Left colon (tissue), 2 donors: ENCODE results near the gene IL17RD. TPM values are rescaled to one million over a fixed set of nuclear protein-coding genes. Genes with fewer than 3 reads are reported as not detected.

Source experiments
- ATAC-seq: fragments of 200-7000 bp; cut with Tn5 transposase; one replicate; pipeline ENCODE4 v1.9.1; 2020; ENCODE audit warnings: mild to moderate bottlenecking, moderate library complexity
- DNase-seq, 2 donors: peaks; one replicate each; pipeline ENCODE4 v3.0.0-alpha.2; 2020
- intact Hi-C, 2 donors: fragments of 100-400 bp; cut with DNase I in 1 of 2; cut with micrococcal nuclease in 1 of 2; formaldehyde crosslinking; loops; one replicate each; pipeline versions ENCODE4 v1.11.2 to v1.14.0; 2022; cut with DNase I, micrococcal nuclease
- total RNA-seq, 2 donors: library from RNA; stranded (reverse); fragmentation: NEBNext Ultra II Directional; extraction: Animal tissue kit (Norgen Biotek cat#: 25700); gene quantifications; one replicate each; pipeline ENCODE4 v1.2.1, GENCODE V29; 2021
- donor health status: DM: no; HTN: no; CAD: no.
- donor health status: DM: yes; HTN: yes; CAD: no.

IL17RD gene
- total RNA-seq, 2 donors from 2014 or later = 0.85 to 2.7 TPM

GRCh38 chr3:57057351-57057750 lies 107.8 kb downstream of the IL17RD start:
- intact Hi-C loops = no loop called here
- DNase-seq = no peak
- no peak for ATAC-seq

- no peak for DNase-seq
- ATAC-seq = peak; percentile 91
- intact Hi-C loops = no loop called here
Measured at GRCh38 chr3:57053122-57053521, 112.0 kb downstream of the IL17RD start.

GRCh38 chr3:57052662-57053061 lies 112.5 kb downstream of the IL17RD start:
- intact Hi-C loops = no loop called here
- ATAC-seq (no peak), DNase-seq (no peak)

GRCh38 chr3:57048728-57049127 lies 116.4 kb downstream of the IL17RD start:
- intact Hi-C loops = no loop called here
- no peak for ATAC-seq
- DNase-seq = no peak

GRCh38 chr3:57048052-57048671 lies 117.0 kb downstream of the IL17RD start:
- peak; percentile 19 for ATAC-seq
- peak in 1 of 2 donors; percentile 37 for DNase-seq
- intact Hi-C loops = no loop called here

- ATAC-seq = no peak
- no peak for DNase-seq
- intact Hi-C loops = no loop called here
Measured at GRCh38 chr3:57046101-57046765, 118.9 kb downstream of the IL17RD start.

- ATAC-seq (no peak), DNase-seq (no peak)
- intact Hi-C loops = no loop called here
Measured at GRCh38 chr3:57043518-57043917, 121.6 kb downstream of the IL17RD start.

GRCh38 chr3:57041674-57042073 lies 123.5 kb downstream of the IL17RD start:
- ATAC-seq (no peak), DNase-seq (no peak)
- intact Hi-C loops = no loop called here

Other genes with a start within 250 kb of the IL17RD start
- not detected for gene SPATA12, start 104.7 kb downstream of the IL17RD start, total RNA-seq
- under 1 TPM in 1 of 2 donors, not detected in 1; 0.43 TPM for gene HESX1, start 34.6 kb upstream of the IL17RD start, total RNA-seq
- gene APPL1, start 62.4 kb upstream of the IL17RD start, total RNA-seq = 10 to 100 TPM; 25.7 to 38.8 TPM
- gene ASB14, start 127.3 kb upstream of the IL17RD start, total RNA-seq = not detected